ENCODE results near the gene SLC7A4.
"Not testable (repeated sequence)": the region's sequence is repeated elsewhere in the genome, so short reads cannot be mapped to it uniquely, and the experiment has no call there.

SLC7A4 gene

GRCh38 chr22:21032037-21032867 is at the start of gene SLC7A4:
Gene SLC7A4 (minus strand): TSS chr22:21032561. CDS start chr22:21031812, 749 bp downstream.
- no peak for DNase-seq (ENCODE audit: low read depth in 1 of 2, low spot score in 1 of 2)

GRCh38 chr22:21080435-21081137 is 48.2 kb upstream of the SLC7A4 start:
- no peak for DNase-seq (ENCODE audit: low read depth in 1 of 2, low spot score in 1 of 2)

GRCh38 chr22:21079493-21079892 is 47.1 kb upstream of the SLC7A4 start:
- no peak for DNase-seq (ENCODE audit: low read depth in 1 of 2, low spot score in 1 of 2)

GRCh38 chr22:21078916-21079315 is 46.6 kb upstream of the SLC7A4 start:
- DNase-seq (ENCODE audit: low read depth in 1 of 2, low spot score in 1 of 2), result no peak

GRCh38 chr22:21077884-21078508 is 45.6 kb upstream of the SLC7A4 start:
- DNase-seq (ENCODE audit: low read depth in 1 of 2, low spot score in 1 of 2), result no peak

- no peak for DNase-seq (ENCODE audit: low read depth in 1 of 2, low spot score in 1 of 2)
These were observed 44.7 kb upstream of the SLC7A4 start for GRCh38 chr22:21076912-21077625.

- no peak for DNase-seq (ENCODE audit: low read depth in 1 of 2, low spot score in 1 of 2)
These were observed 43.3 kb upstream of the SLC7A4 start for GRCh38 chr22:21075516-21076138.

GRCh38 chr22:21074102-21074715 is 41.8 kb upstream of the SLC7A4 start:
- DNase-seq (ENCODE audit: low read depth in 1 of 2, low spot score in 1 of 2), result no peak

GRCh38 chr22:21073482-21073881 is 41.1 kb upstream of the SLC7A4 start:
- DNase-seq (ENCODE audit: low read depth in 1 of 2, low spot score in 1 of 2), result no peak

- DNase-seq (ENCODE audit: low read depth in 1 of 2, low spot score in 1 of 2), result no peak
These were observed 40.7 kb upstream of the SLC7A4 start for GRCh38 chr22:21073023-21073422.

GRCh38 chr22:21071796-21072195 is 39.4 kb upstream of the SLC7A4 start:
- DNase-seq (ENCODE audit: low read depth in 1 of 2, low spot score in 1 of 2), result not testable (repeated sequence)

- no peak for DNase-seq (ENCODE audit: low read depth in 1 of 2, low spot score in 1 of 2)
These were observed 38.6 kb upstream of the SLC7A4 start for GRCh38 chr22:21070690-21071615.

GRCh38 chr22:21069375-21069774 is 37.0 kb upstream of the SLC7A4 start:
- DNase-seq (ENCODE audit: low read depth in 1 of 2, low spot score in 1 of 2), result no peak

- DNase-seq (ENCODE audit: low read depth in 1 of 2, low spot score in 1 of 2), result no peak
These were observed 36.4 kb upstream of the SLC7A4 start for GRCh38 chr22:21068681-21069276.

GRCh38 chr22:21067901-21068680 is 35.7 kb upstream of the SLC7A4 start:
- no peak for DNase-seq (ENCODE audit: low read depth in 1 of 2, low spot score in 1 of 2)

GRCh38 chr22:21067075-21067900 is 34.9 kb upstream of the SLC7A4 start:
- no peak for DNase-seq (ENCODE audit: low read depth in 1 of 2, low spot score in 1 of 2)

Data from activated T-helper 1 cell treated with anti-CD3 and anti-CD28 coated beads, Interleukin-2, amount 50 U/mL, for 16 hours (primary cell).